Activated CD8-positive, alpha-beta T cell treated with anti-CD3 and anti-CD28 coated beads for 36 hours (primary cell): ENCODE data around the gene EMX1. TPM values are rescaled to one million over a fixed set of nuclear protein-coding genes. Genes with fewer than 3 reads are reported as not detected.

ENCODE experiments used
- ATAC-seq: fragments of 200-7000 bp; cut with Tn5 transposase; one replicate; pipeline ENCODE4 v1.10.0; 2021; ENCODE audit warnings: mild to moderate bottlenecking, moderate library complexity
- CTCF ChIA-PET: fragments of 350-600 bp; sonication (Branson Sonifier 250); formaldehyde crosslinking; loops from one replicate; lab custom pipeline; 2021; ENCODE audit warnings: antibody characterized with exemption; lab: Charles Lee
- POLR2A ChIA-PET: fragments of 350-600 bp; sonication (Branson Sonifier 250); formaldehyde crosslinking; loops from one replicate; lab custom pipeline; 2021; ENCODE audit warnings: antibody characterized with exemption; lab: Charles Lee
- DNase-seq: peaks from one replicate; pipeline ENCODE4 v3.0.0-alpha.2; 2020
- H3K27ac Mint-ChIP-seq: one replicate; pipeline ENCODE4 v1.8.0; 2021; ENCODE audit warnings: mild to moderate bottlenecking, mixed read lengths
- H3K27me3 Mint-ChIP-seq: one replicate; pipeline ENCODE4 v1.8.0; 2021; ENCODE audit warnings: mixed read lengths
- H3K36me3 Mint-ChIP-seq: one replicate; pipeline ENCODE4 v1.8.0; 2021; ENCODE audit warnings: low read depth, mixed read lengths
- H3K4me1 Mint-ChIP-seq: one replicate; pipeline ENCODE4 v1.8.0; 2021; ENCODE audit warnings: low read depth, mixed read lengths
- H3K4me3 Mint-ChIP-seq: one replicate; pipeline ENCODE4 v1.8.0; 2021; ENCODE audit warnings: mild to moderate bottlenecking, moderate library complexity, mixed read lengths
- H3K9me3 Mint-ChIP-seq: one replicate; pipeline ENCODE4 v1.8.0; 2021; ENCODE audit warnings: mixed read lengths
- CTCF ChIP-seq: fragments of 200-600 bp; IDR thresholded peaks from one replicate; pipeline ENCODE4 v1.8.0; 2022; ENCODE audit warnings: antibody characterized with exemption, mild to moderate bottlenecking
- intact Hi-C: fragments of 100-400 bp; cut with micrococcal nuclease; formaldehyde crosslinking; loops from one replicate; pipeline ENCODE4 v1.10.0; 2022
- total RNA-seq, 2 experiments: library from RNA; stranded (reverse); gene quantifications; one replicate each; pipeline ENCODE4 v1.2.3, GENCODE V29; 2021

Gene EMX1
- total RNA-seq, 2 experiments from 2014 or later = not detected

DNA sequence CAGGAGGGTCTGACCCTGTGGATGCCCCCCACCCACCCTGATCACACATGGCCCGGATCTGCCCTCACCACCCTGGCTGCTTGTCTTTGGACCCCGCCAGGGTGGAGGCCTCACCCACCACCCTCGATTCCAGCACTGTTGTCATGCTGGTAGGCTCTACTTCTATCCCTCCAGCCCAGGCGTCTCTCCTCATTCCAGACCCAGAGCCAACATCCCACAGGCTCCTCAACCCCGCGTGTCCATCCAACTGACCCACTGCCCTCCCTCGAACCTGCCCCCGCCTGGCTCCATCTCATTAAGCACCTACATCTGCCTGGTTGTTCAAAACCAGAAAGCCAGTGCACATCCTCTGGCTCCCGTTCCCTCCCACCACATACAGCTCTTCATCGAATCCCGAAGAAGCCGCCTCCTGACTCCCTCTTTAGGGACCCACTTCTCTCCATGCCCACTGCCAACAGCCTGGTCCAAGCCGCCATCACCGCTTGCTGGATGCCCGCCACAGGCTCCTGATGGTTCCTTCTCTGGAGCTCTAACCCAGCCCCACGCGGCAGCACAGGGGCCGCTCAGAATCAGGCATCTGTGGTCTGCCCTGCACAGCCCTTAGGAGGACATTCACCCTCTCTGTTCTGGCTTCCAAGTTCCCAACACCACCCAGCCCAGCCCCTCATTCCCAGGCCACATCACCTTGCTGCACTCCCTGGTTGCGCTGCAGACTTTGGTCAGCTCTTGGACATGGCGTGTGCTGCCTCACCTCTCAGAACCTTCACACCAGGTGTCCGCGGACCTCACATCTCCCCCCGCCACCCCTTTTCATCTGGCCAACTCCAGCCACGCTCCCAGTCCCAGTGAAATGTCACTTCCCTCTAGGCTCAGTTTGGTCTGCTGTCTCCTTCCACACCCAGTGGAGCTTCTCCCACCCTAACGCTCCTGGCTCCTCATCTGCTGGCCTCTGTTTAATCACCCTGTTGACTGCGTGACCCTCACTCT, 43.0 kb downstream of the EMX1 start:
- no peak overlapping the region for H3K27ac Mint-ChIP-seq
- H3K36me3 Mint-ChIP-seq = no peaks in the 10 kb centered on the region
- ChIA-PET CTCF (interaction anchor here (1.1 kb wide), 1 partner anchor 13 kb away, joined by 4 read pairs; no protein-coding TSS in a partner anchor), POLR2A (no interaction called here)
- ATAC-seq (no peak), DNase-seq (no peak)
- H3K4me3 Mint-ChIP-seq = no peak overlapping the region
- TF ChIP-seq CTCF = no peak
- H3K9me3 Mint-ChIP-seq = no peaks in the 10 kb centered on the region
- intact Hi-C loops = no loop called here
- H3K27me3 Mint-ChIP-seq = no peaks in the 10 kb centered on the region
- no peaks in the 10 kb centered on the region for H3K4me1 Mint-ChIP-seq

GRCh38 chr2:72961036-72961720, 43.9 kb downstream of the EMX1 start:
- Mint-ChIP-seq H3K4me1 (no peaks in the 10 kb centered on the region), H3K27ac (no peak overlapping the region), H3K4me3 (no peak overlapping the region), H3K9me3 (no peaks in the 10 kb centered on the region), H3K27me3 (no peaks in the 10 kb centered on the region), H3K36me3 (no peaks in the 10 kb centered on the region)
- no peak for ATAC-seq
- TF ChIP-seq CTCF = no peak
- no peak for DNase-seq
- ChIA-PET CTCF (interaction anchor here (1.1 kb wide), 1 partner anchor 13 kb away, joined by 4 read pairs; no protein-coding TSS in a partner anchor), POLR2A (no interaction called here)
- intact Hi-C loops = no loop called here

GRCh38 chr2:72961853-72962468, 44.6 kb downstream of the EMX1 start:
- no peak overlapping the region for H3K4me3 Mint-ChIP-seq
- no peaks in the 10 kb centered on the region for H3K9me3 Mint-ChIP-seq
- CTCF ChIA-PET = no interaction called here
- no peaks in the 10 kb centered on the region for H3K27me3 Mint-ChIP-seq
- no peaks in the 10 kb centered on the region for H3K36me3 Mint-ChIP-seq
- no peak overlapping the region for H3K27ac Mint-ChIP-seq
- ATAC-seq (no peak), DNase-seq (no peak)
- intact Hi-C loops = no loop called here
- TF ChIP-seq CTCF = no peak
- H3K4me1 Mint-ChIP-seq = no peaks in the 10 kb centered on the region
- POLR2A ChIA-PET = no interaction called here

DNA sequence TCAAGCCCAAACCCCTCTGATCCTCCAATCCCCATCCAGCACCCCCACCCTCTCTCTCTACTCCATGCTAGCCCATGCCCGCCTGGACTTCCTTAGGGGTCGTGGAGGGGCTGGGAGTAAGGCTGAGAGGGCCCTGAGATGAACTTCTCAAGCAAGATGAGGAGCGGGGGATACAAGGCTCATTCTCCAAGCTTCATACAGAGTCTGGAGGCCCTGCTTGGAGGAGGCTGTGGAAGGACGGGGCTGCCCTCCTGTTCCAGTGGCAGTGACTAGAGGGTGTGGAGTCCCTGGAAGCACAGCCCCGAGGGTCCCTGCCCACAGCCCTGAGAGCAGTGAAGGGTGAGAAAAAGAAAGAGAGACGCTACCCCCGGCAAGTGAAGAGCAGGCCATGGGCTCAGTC, 45.6 kb downstream of the EMX1 start:
- H3K36me3 Mint-ChIP-seq = no peaks in the 10 kb centered on the region
- H3K27me3 Mint-ChIP-seq = no peaks in the 10 kb centered on the region
- ChIA-PET POLR2A (interaction anchor here (0.6 to 1.4 kb wide), 3 partner anchors 9 to 34 kb away, joined by 3 read pairs; no protein-coding TSS in a partner anchor), CTCF (no interaction called here)
- DNase-seq (no peak), ATAC-seq (no peak)
- no peaks in the 10 kb centered on the region for H3K4me1 Mint-ChIP-seq
- H3K27ac Mint-ChIP-seq = no peak overlapping the region
- no peak for TF ChIP-seq CTCF
- H3K9me3 Mint-ChIP-seq = no peaks in the 10 kb centered on the region
- H3K4me3 Mint-ChIP-seq = no peak overlapping the region
- intact Hi-C loops = no loop called here
